Suprapubic skin (tissue), 4 donors: Measurements from ENCODE around the gene RGS1. TPM values are rescaled to one million over a fixed set of nuclear protein-coding genes. Genes with fewer than 3 reads are reported as not detected.

Source experiments
- DNase-seq, 2 donors: peaks; one replicate each; pipeline ENCODE4 v3.0.0-alpha.2; 2019; ENCODE audit warnings: low spot score in 2 of 2
- H3K27ac ChIP-seq: fragments of 200-600 bp; sonication (generic); one replicate; pipeline ENCODE4 v1.5.1; 2019
- H3K27me3 ChIP-seq: fragments of 200-600 bp; sonication (generic); one replicate; pipeline ENCODE4 v1.5.1; 2019
- H3K36me3 ChIP-seq: fragments of 200-600 bp; sonication (generic); one replicate; pipeline ENCODE4 v1.5.1; 2019
- H3K4me1 ChIP-seq: fragments of 200-600 bp; sonication (generic); one replicate; pipeline ENCODE4 v1.5.1; 2019
- H3K4me3 ChIP-seq: fragments of 200-600 bp; sonication (generic); one replicate; pipeline ENCODE4 v1.5.1; 2019; ENCODE audit warnings: mild to moderate bottlenecking
- H3K9me3 ChIP-seq: fragments of 200-600 bp; sonication (generic); one replicate; pipeline ENCODE4 v1.5.1; 2019
- CTCF ChIP-seq, 2 donors: fragments of 200-600 bp in 1 of 2; fragments of 450-650 bp in 1 of 2; sonication (generic) in 1 of 2; IDR thresholded peaks; one replicate each; pipeline ENCODE4 v1.5.1; 2016 to 2019; ENCODE audit warnings: antibody characterized with exemption in 2 of 2, mild to moderate bottlenecking in 1 of 2, moderate library complexity in 1 of 2
- EP300 ChIP-seq: sonication (generic); formaldehyde crosslinking; IDR thresholded peaks from one replicate; pipeline ENCODE4 v1.6.1; 2017; ENCODE audit warnings: antibody characterized with exemption
- POLR2A ChIP-seq, 2 donors: fragments of 450-650 bp; IDR thresholded peaks; one replicate each; pipeline ENCODE4 v1.6.1; 2017; ENCODE audit warnings: antibody characterized with exemption in 2 of 2, mild to moderate bottlenecking in 2 of 2, moderate library complexity in 2 of 2
- POLR2AphosphoS5 ChIP-seq, 3 donors: sonication (generic); formaldehyde crosslinking; IDR thresholded peaks; one replicate each; pipeline ENCODE4 v1.6.1; 2017; ENCODE audit warnings: antibody characterized with exemption in 3 of 3
- WGBS: methylation state at CpG from one replicate; pipeline ENCODE4 v1.1.5; 2018; 5-methylcytosine and 5-hydroxymethylcytosine counted together
- total RNA-seq, 4 donors: library from RNA; depleted of rRNA; stranded (reverse); fragments of >200 nt; gene quantifications; one replicate each; pipeline ENCODE4 v1.1.0, GENCODE V29; 2016

The RGS1 gene
- total RNA-seq, 4 donors from 2014 or later = 5.3 to 20.8 (median 13.8) TPM

GRCh38 chr1:192545896-192546521 lies 29.6 kb upstream of the RGS1 start:
- Histone ChIP-seq H3K9me3 (no peaks in the 10 kb centered on the region), H3K36me3 (no peaks in the 10 kb centered on the region), H3K27ac (no peak overlapping the region), H3K27me3 (no peaks in the 10 kb centered on the region), H3K4me3 (no peak overlapping the region), H3K4me1 (peaks cover 8% of the 10 kb centered on the region)
- no peak for DNase-seq
- TF ChIP-seq CTCF (IDR thresholded peaks at IDR 0.05) = peak in 1 of 2 donors; percentile 8
- no peak for TF ChIP-seq POLR2A (IDR thresholded peaks at IDR 0.05)
- 50% methylated on average over 3 of the region's 3 CpGs for WGBS

DNA sequence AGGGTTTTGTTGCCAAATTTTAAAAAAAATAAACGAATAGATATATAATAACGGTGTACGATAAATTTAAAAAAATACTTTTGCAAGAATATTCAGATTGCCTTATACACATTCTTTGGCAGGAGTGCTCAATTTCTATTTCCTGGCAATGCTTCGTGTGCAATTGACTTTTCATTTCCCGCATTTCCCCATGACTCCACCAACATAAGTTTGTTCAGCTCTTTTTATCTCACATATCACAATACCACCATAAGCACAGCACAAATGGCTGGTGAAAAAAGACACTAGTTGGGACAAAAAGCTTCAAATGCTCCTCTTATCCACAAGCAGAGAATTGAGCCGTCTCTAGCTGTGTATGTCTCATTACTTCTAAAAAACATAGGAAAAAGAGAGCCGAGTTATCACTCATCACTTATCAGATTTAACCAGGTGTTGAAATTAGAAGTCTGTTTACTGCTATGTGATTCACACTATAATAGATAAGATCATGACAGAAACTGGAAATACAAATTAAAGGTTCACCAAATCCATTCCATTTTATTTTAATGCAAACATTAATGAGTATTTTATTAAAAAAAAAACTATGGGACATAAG lies 28.9 kb upstream of the RGS1 start:
- TF ChIP-seq POLR2AphosphoS5 (IDR thresholded peaks at IDR 0.05) = no peak
- TF ChIP-seq POLR2A (IDR thresholded peaks at IDR 0.05) = no peak
- TF ChIP-seq CTCF (IDR thresholded peaks at IDR 0.05) = peak in 1 of 2 donors; percentile 1
- TF ChIP-seq EP300 = no peak
- Histone ChIP-seq H3K27ac (no peak overlapping the region), H3K4me3 (no peak overlapping the region), H3K4me1 (peaks cover 8% of the 10 kb centered on the region), H3K36me3 (no peaks in the 10 kb centered on the region), H3K27me3 (no peaks in the 10 kb centered on the region), H3K9me3 (no peaks in the 10 kb centered on the region)
- no peak for DNase-seq
- 51% methylated on average over 7 of the region's 7 CpGs for WGBS

DNA sequence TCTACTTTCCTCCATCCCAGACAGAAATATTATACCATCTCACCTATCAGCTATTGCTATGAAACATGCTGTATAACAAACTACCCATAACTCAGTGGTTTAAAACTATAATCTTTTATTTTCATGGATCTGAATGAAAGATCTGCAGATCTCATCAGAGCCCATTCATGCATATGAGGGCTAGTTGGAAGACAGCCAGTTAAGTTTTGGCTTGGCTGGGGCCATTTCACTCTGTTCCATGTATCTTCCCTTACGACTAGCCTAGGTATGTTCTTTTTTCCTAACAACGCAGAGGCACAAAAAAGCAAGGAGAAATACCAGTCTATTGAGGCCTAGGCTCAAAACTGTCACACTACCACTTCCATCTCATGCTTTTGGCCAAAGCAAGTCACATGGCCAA lies 28.1 kb upstream of the RGS1 start:
- H3K9me3 ChIP-seq = no peaks in the 10 kb centered on the region
- 94% methylated on average over 2 of the region's 2 CpGs for WGBS
- H3K27ac ChIP-seq = no peak overlapping the region
- H3K4me1 ChIP-seq = peaks cover 8% of the 10 kb centered on the region
- no peak overlapping the region for H3K4me3 ChIP-seq
- no peaks in the 10 kb centered on the region for H3K27me3 ChIP-seq
- no peaks in the 10 kb centered on the region for H3K36me3 ChIP-seq
- TF ChIP-seq EP300 = no peak
- TF ChIP-seq POLR2AphosphoS5 (IDR thresholded peaks at IDR 0.05) = no peak
- TF ChIP-seq CTCF (IDR thresholded peaks at IDR 0.05) = no peak
- TF ChIP-seq POLR2A (IDR thresholded peaks at IDR 0.05) = no peak
- DNase-seq = no peak

DNA sequence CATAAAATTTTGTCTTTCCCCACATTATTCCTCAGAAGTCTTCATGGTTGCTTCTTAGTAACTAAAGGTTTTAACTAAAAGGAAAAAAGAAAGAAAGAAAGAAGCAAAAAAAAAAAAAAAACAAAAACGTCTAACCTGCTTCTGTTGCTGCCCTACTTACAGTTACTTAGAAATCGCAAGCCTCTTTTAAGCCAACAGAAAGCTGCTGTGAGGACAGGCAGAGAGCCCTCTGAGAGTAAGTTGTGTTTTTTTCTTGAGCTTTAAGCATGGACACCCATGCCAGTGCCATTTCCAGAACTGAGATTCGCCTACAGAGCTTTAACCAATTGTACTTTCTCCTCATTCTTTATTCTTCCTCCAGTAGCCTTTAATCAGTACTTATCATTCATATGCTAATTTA lies 25.6 kb upstream of the RGS1 start:
- no peaks in the 10 kb centered on the region for H3K9me3 ChIP-seq
- no peak overlapping the region for H3K27ac ChIP-seq
- H3K4me1 ChIP-seq = peaks cover 5% of the 10 kb centered on the region
- DNase-seq = no peak
- no peaks in the 10 kb centered on the region for H3K36me3 ChIP-seq
- 79% methylated on average over 3 of the region's 3 CpGs for WGBS
- no peak overlapping the region for H3K4me3 ChIP-seq
- H3K27me3 ChIP-seq = no peaks in the 10 kb centered on the region
- TF ChIP-seq CTCF (IDR thresholded peaks at IDR 0.05) = no peak
- no peak for TF ChIP-seq POLR2A (IDR thresholded peaks at IDR 0.05)
- no peak for TF ChIP-seq EP300
- TF ChIP-seq POLR2AphosphoS5 (IDR thresholded peaks at IDR 0.05) = no peak

DNA sequence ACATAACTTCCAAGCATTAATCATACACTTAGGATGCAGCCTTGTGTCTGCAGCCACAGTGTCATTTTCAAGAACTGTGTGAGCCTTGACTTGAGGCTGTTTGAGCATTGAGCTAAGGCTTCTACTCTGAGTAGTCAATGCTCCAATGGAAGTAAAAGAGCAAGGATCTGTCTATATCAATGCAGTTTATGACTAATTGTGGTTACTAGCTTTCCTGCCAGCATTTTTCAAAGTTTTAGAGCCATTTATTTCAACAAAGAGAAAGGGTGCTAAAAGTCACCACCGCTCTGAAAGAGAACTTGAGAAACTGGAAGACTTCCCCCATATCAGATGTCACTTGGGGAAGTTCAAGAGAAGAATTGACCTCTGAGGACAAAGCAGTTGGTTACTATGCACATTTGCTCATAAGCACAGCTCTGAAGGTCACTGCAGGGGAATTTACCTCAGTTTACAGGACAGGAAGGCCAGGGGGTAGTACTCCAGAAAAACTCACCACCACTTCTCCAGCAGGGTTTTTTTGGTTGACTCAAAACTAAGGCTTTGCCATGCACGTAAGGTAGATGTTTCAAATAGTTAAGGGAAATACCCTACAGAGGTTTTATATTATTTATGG lies 24.5 kb upstream of the RGS1 start:
- H3K27ac ChIP-seq = no peak overlapping the region
- no peaks in the 10 kb centered on the region for H3K9me3 ChIP-seq
- H3K4me1 ChIP-seq = peaks cover under 1% of the 10 kb centered on the region
- H3K4me3 ChIP-seq = no peak overlapping the region
- TF ChIP-seq CTCF (IDR thresholded peaks at IDR 0.05) = no peak
- TF ChIP-seq POLR2AphosphoS5 (IDR thresholded peaks at IDR 0.05) = no peak
- no peak for TF ChIP-seq EP300
- TF ChIP-seq POLR2A (IDR thresholded peaks at IDR 0.05) = no peak
- no peak for DNase-seq
- WGBS = 71% methylated on average over 2 of the region's 2 CpGs
- no peaks in the 10 kb centered on the region for H3K27me3 ChIP-seq
- no peaks in the 10 kb centered on the region for H3K36me3 ChIP-seq
